Measurements from ENCODE around the gene SEPTIN12. TPM values are rescaled to one million over a fixed set of nuclear protein-coding genes. Genes with fewer than 3 reads are reported as not detected.

The SEPTIN12 gene
- polyA plus RNA-seq, 1 donor (not counting 4 experiments of a cell fraction or from before 2014, with no cell fraction given), result not detected

DNA sequence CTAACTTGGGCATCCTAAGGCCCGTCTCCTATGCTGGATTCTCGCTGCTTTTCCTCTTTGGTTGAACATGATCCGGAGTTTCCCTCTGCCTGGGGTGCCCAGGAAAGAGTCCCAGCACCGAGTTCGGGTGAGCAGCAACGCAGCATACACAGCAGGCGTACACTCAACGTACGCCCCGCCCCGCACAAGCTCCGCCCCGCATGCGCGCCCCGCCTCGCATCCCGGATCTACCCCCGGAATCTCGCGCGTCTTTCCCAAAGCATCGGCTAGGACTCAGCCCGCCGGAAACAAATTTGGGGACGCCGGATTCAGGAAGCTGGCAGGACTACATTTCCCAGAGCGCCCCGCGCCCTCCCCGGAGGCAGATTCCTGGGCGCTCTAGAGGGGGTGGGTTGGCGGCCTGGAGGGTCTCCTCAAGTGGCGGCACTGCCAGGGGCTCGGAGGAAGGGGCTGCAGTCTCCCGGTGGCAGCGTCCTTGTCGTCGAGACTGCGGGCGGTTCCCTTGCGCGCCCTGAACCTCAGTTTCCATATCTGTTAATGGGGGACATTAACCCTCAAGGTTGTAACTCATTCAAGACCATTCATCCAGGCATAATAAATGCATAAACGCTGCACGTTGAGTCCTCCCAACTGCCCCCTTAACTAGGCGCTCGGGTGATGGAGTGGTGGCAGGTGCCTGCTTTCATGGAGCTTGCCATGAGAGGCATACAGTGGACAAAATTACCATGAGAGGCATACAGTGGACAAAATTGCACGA is 19.4 kb downstream of the SEPTIN12 start:
- TF ChIP-seq EZH2 (IDR thresholded peaks at IDR 0.05; ENCODE audit: low read length), result no peak
- TF ChIP-seq, protein P1, sequence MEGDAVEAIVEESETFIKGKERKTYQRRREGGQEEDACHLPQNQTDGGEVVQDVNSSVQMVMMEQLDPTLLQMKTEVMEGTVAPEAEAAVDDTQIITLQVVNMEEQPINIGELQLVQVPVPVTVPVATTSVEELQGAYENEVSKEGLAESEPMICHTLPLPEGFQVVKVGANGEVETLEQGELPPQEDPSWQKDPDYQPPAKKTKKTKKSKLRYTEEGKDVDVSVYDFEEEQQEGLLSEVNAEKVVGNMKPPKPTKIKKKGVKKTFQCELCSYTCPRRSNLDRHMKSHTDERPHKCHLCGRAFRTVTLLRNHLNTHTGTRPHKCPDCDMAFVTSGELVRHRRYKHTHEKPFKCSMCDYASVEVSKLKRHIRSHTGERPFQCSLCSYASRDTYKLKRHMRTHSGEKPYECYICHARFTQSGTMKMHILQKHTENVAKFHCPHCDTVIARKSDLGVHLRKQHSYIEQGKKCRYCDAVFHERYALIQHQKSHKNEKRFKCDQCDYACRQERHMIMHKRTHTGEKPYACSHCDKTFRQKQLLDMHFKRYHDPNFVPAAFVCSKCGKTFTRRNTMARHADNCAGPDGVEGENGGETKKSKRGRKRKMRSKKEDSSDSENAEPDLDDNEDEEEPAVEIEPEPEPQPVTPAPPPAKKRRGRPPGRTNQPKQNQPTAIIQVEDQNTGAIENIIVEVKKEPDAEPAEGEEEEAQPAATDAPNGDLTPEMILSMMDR (optimal IDR thresholded peaks at IDR 0.05 in 1 of 3, IDR thresholded peaks at IDR 0.05 in 1 of 3, conservative IDR thresholded peaks at IDR 0.05 in 1 of 3; ENCODE audit: extremely low read depth in 1 of 3, insufficient read depth in 2 of 3, low read length in 3 of 3), result no peak
- Histone ChIP-seq H3K36me3 (ENCODE audit: control insufficient read depth in 2 of 2, extremely low read depth in 1 of 2, insufficient read depth in 2 of 2, low read length in 2 of 2) (peaks cover 7 to 8% of the 10 kb centered on the region in 2 experiments), H3K79me2 (ENCODE audit: control insufficient read depth, insufficient read depth, low read length) (peaks cover 21% of the 10 kb centered on the region), H2AFZ (ENCODE audit: control insufficient read depth, low read length) (peak overlapping the region; percentile 74), H3K4me3 (ENCODE audit: control insufficient read depth in 2 of 3, extremely low read depth in 1 of 3, insufficient read depth in 2 of 3, low read depth in 1 of 3, low read length in 3 of 3) (peak overlapping the region; percentile 62 to 92 (median 86)), H3K4me2 (ENCODE audit: control insufficient read depth, extremely low read depth, insufficient read depth, low read depth, low read length) (peak overlapping the region; percentile 97), H3K9me3 (ENCODE audit: control insufficient read depth, low read depth, low read length) (no peaks in the 10 kb centered on the region), H3K9me1 (ENCODE audit: control insufficient read depth, extremely low read depth, insufficient read depth, low read length) (no peaks in the 10 kb centered on the region), H3K9ac (ENCODE audit: control insufficient read depth, extremely low read depth, insufficient read depth, low read length) (peak overlapping the region; percentile 90), H3K27ac (ENCODE audit: control insufficient read depth, insufficient read depth, low read length) (peak overlapping the region; percentile 96), H4K20me1 (ENCODE audit: control insufficient read depth, extremely low read depth, insufficient read depth, low read length) (no peaks in the 10 kb centered on the region), H3K4me1 (ENCODE audit: control insufficient read depth, extremely low read depth, insufficient read depth, low read length) (peaks cover 13% of the 10 kb centered on the region), H3K27me3 (ENCODE audit: control insufficient read depth, extremely low read depth, insufficient read depth, low read length) (no peaks in the 10 kb centered on the region)
- dilution Hi-C loops (cut with MboI; ENCODE audit: extremely low pct_ligation_motif_present, low sequenced_read_pairs), result no loop called here
- DNase-seq (ENCODE audit: low read depth, low spot score) (peak; percentile 52), FAIRE-seq (peak; percentile 13)

DNA sequence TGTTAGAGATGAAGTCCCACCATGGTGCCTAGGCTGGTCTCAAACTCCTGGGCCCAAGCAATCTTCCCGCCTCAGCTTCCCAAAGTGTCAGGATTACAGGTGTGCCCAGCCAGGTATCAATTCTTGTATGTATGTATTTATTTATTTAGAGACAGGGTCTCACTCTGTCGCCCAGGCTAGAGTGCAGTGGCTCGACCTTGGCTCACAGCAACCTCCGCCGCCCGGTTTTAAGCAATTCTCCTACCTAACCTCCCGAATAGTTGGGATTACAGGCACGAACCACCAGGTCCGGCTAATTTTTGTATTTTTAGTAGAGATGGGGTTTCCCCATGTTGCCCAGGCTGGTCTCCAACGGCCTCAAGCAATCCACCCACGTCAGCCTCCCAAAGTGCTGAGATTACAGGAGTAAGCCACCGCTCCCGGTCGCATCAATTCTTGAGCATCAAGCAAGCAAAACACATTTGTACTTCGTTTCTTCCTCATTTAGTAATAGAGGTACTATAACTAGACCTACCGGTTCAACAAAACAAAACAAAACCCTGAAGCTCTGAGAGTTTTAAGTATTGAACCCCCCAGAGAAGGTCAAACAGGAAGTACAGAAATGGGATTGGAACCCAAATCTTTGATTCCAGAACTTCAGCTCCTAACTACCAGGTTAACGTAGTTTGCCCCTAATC is 20.1 kb downstream of the SEPTIN12 start:
- dilution Hi-C loops (cut with MboI; ENCODE audit: extremely low pct_ligation_motif_present, low sequenced_read_pairs), result no loop called here
- H3K27me3 ChIP-seq (ENCODE audit: control insufficient read depth, extremely low read depth, insufficient read depth, low read length), result no peaks in the 10 kb centered on the region
- H3K27ac ChIP-seq (ENCODE audit: control insufficient read depth, insufficient read depth, low read length), result peak overlapping the region; percentile 96
- H3K4me3 ChIP-seq (ENCODE audit: control insufficient read depth in 2 of 3, extremely low read depth in 1 of 3, insufficient read depth in 2 of 3, low read depth in 1 of 3, low read length in 3 of 3), result peak overlapping the region; percentile 62 to 92 (median 86)
- H3K79me2 ChIP-seq (ENCODE audit: control insufficient read depth, insufficient read depth, low read length), result peaks cover 21% of the 10 kb centered on the region
- H3K9me3 ChIP-seq (ENCODE audit: control insufficient read depth, low read depth, low read length), result no peaks in the 10 kb centered on the region
- no peaks in the 10 kb centered on the region for H4K20me1 ChIP-seq (ENCODE audit: control insufficient read depth, extremely low read depth, insufficient read depth, low read length)
- peak overlapping the region; percentile 90 for H3K9ac ChIP-seq (ENCODE audit: control insufficient read depth, extremely low read depth, insufficient read depth, low read length)
- DNase-seq (ENCODE audit: low read depth, low spot score), result no peak
- H3K4me2 ChIP-seq (ENCODE audit: control insufficient read depth, extremely low read depth, insufficient read depth, low read depth, low read length), result peak overlapping the region; percentile 97
- no peaks in the 10 kb centered on the region for H3K9me1 ChIP-seq (ENCODE audit: control insufficient read depth, extremely low read depth, insufficient read depth, low read length)
- no peak for FAIRE-seq
- peak overlapping the region; percentile 68 for H2AFZ ChIP-seq (ENCODE audit: control insufficient read depth, low read length)
- peaks cover 13% of the 10 kb centered on the region for H3K4me1 ChIP-seq (ENCODE audit: control insufficient read depth, extremely low read depth, insufficient read depth, low read length)
- H3K36me3 ChIP-seq (ENCODE audit: control insufficient read depth in 2 of 2, extremely low read depth in 1 of 2, insufficient read depth in 2 of 2, low read length in 2 of 2), result peaks cover 11% of the 10 kb centered on the region in 2 experiments
- no peak for TF ChIP-seq EZH2 (IDR thresholded peaks at IDR 0.05; ENCODE audit: low read length)
- TF ChIP-seq, protein P1 (optimal IDR thresholded peaks at IDR 0.05 in 1 of 3, IDR thresholded peaks at IDR 0.05 in 1 of 3, conservative IDR thresholded peaks at IDR 0.05 in 1 of 3; ENCODE audit: extremely low read depth in 1 of 3, insufficient read depth in 2 of 3, low read length in 3 of 3), result no peak

Data from keratinocyte (primary cell).